LNCaP clone FGC (cell line): ENCODE data around the gene CNIH2.

Experiments
- DNase-seq: peaks from one replicate; pipeline ENCODE4 v3.0.0-alpha.2; 2011; ENCODE audit warnings: low read depth
- H3K4me3 ChIP-seq: 2 replicates; pipeline ENCODE4 v1.5.1; 2011; ENCODE audit warnings: mild to moderate bottlenecking, low read depth, low read length, control low read depth
- CTCF ChIP-seq: IDR thresholded peaks from 2 replicates; pipeline ENCODE4 v1.5.1; 2012; ENCODE audit warnings: mild to moderate bottlenecking; ENCODE audit not compliant: control insufficient read depth, insufficient read depth; ENCODE audit errors: extremely low read depth

The CNIH2 gene

GRCh38 chr11:66281001-66281400 lies 3.0 kb downstream of the CNIH2 start:
- TF ChIP-seq CTCF = no peak
- H3K4me3 ChIP-seq = no peak overlapping the region
- DNase-seq = no peak

- no peak overlapping the region for H3K4me3 ChIP-seq
- no peak for TF ChIP-seq CTCF
- DNase-seq = no peak
These were observed 3.9 kb downstream of the CNIH2 start for GRCh38 chr11:66281776-66282467.

GRCh38 chr11:66282468-66283455 lies 4.8 kb downstream of the CNIH2 start:
- peak; percentile 85 for DNase-seq
- TF ChIP-seq CTCF = peak; percentile 95
- no peak overlapping the region for H3K4me3 ChIP-seq

- TF ChIP-seq CTCF = no peak
- no peak overlapping the region for H3K4me3 ChIP-seq
- DNase-seq = no peak
These were observed 5.6 kb downstream of the CNIH2 start for GRCh38 chr11:66283461-66284105.

- TF ChIP-seq CTCF = no peak
These were observed 6.6 kb downstream of the CNIH2 start for GRCh38 chr11:66284526-66285078.

GRCh38 chr11:66285250-66285947 lies 7.4 kb downstream of the CNIH2 start:
- no peak for DNase-seq
- no peak for TF ChIP-seq CTCF
- no peak overlapping the region for H3K4me3 ChIP-seq

More at GRCh38 chr11:66284526-66285078, 6.6 kb downstream of the CNIH2 start:
- DNase-seq = no peak
- H3K4me3 ChIP-seq = no peak overlapping the region
